ENCODE data around the gene TMEM178A.

Gene TMEM178A

GRCh38 chr2:39682066-39682692 lies 16.5 kb downstream of the TMEM178A start:
- no peak for DNase-seq

- DNase-seq: no peak
Measured at GRCh38 chr2:39683022-39683699, 17.4 kb downstream of the TMEM178A start.

GRCh38 chr2:39684464-39684863 lies 18.7 kb downstream of the TMEM178A start:
- no peak for DNase-seq

GRCh38 chr2:39685126-39685525 lies 19.4 kb downstream of the TMEM178A start:
- DNase-seq: no peak

GRCh38 chr2:39686456-39686855 lies 20.7 kb downstream of the TMEM178A start:
- DNase-seq: no peak

- no peak for DNase-seq
Measured at GRCh38 chr2:39688181-39688580, 22.5 kb downstream of the TMEM178A start.

- no peak for DNase-seq
Measured at GRCh38 chr2:39689272-39689841, 23.6 kb downstream of the TMEM178A start.

GRCh38 chr2:39689876-39690275 lies 24.2 kb downstream of the TMEM178A start:
- DNase-seq: no peak

GRCh38 chr2:39693245-39693644 lies 27.5 kb downstream of the TMEM178A start:
- no peak for DNase-seq

- no peak for DNase-seq
Measured at GRCh38 chr2:39696101-39696553, 30.4 kb downstream of the TMEM178A start.

- no peak for DNase-seq
Measured at GRCh38 chr2:39696838-39697237, 31.1 kb downstream of the TMEM178A start.

GRCh38 chr2:39697454-39697853 lies 31.7 kb downstream of the TMEM178A start:
- no peak for DNase-seq

GRCh38 chr2:39701137-39701536 lies 35.4 kb downstream of the TMEM178A start:
- no peak for DNase-seq

GRCh38 chr2:39703181-39703872 lies 37.6 kb downstream of the TMEM178A start:
- DNase-seq: no peak

GRCh38 chr2:39704540-39704939 lies 38.8 kb downstream of the TMEM178A start:
- no peak for DNase-seq

- DNase-seq: no peak
Measured at GRCh38 chr2:39705638-39706037, 39.9 kb downstream of the TMEM178A start.

- no peak for DNase-seq
Measured at GRCh38 chr2:39706312-39706711, 40.6 kb downstream of the TMEM178A start.

- no peak for DNase-seq
Measured at GRCh38 chr2:39706945-39707344, 41.2 kb downstream of the TMEM178A start.

- no peak for DNase-seq
Measured at GRCh38 chr2:39708003-39708402, 42.3 kb downstream of the TMEM178A start.

- DNase-seq: no peak
Measured at GRCh38 chr2:39710807-39711206, 45.1 kb downstream of the TMEM178A start.

- DNase-seq: no peak
Measured at GRCh38 chr2:39712953-39713352, 47.2 kb downstream of the TMEM178A start.

- no peak for DNase-seq
Measured at GRCh38 chr2:39715095-39715494, 49.4 kb downstream of the TMEM178A start.

- DNase-seq: no peak
Measured at GRCh38 chr2:39715822-39716221, 50.1 kb downstream of the TMEM178A start.

- no peak for DNase-seq
Measured at GRCh38 chr2:39717067-39717466, 51.4 kb downstream of the TMEM178A start.

Measured in CD4-positive, alpha-beta T cell treated with Interferon alpha-2 for 1 hour (primary cell).